ENCODE data around the gene DENR.

The DENR gene

DNA sequence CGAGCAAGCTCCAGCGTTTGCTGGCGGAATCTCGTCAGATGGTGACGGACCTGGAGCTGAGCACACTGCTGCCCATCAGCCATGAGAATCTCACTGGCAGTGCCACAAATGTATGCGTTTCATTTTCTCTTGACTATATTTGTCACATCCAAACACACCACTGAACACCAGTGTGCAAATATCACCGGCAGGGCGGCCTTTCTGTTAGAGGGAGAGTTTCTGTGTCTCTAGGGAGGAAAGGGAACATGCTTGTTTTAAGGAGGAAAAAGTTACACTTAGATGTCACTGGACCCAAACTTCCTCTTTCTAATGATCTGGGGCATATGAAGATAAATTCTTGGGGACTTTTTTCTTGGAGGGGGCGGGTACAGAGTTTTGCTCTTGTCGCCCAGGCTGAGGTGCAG is 60.7 kb downstream of the DENR start:
- DNase-seq (ENCODE audit: low read depth in 2 of 3, low spot score in 2 of 3): no peak

DNA sequence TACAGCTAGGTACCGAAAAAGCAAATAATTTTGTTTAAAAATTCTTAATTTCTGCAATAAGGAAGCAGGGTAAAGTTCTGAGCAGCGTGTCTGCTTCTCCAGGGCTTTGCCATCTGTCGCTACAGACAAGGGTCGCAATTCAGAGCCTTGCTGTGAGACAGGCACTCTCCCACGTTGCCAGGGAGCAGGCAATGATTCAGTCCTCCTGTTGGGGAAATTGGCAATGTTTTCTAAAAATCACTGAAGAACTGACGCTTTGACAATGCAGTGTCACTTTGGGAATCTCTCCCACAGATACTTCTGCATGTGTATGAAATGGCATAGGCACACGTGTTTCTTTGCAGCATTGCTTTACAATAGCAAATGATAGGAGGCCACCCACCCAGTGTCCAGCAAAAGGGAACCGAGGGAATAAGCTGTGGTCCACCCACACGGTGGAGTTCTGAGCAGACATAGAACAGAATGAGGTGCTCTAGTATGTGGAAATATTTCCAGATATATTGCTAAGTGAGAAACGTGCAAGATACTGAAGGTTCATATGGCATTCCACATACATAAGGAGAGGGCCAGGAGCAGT is 66.7 kb downstream of the DENR start:
- DNase-seq (ENCODE audit: low read depth in 2 of 3, low spot score in 2 of 3): no peak

DNA sequence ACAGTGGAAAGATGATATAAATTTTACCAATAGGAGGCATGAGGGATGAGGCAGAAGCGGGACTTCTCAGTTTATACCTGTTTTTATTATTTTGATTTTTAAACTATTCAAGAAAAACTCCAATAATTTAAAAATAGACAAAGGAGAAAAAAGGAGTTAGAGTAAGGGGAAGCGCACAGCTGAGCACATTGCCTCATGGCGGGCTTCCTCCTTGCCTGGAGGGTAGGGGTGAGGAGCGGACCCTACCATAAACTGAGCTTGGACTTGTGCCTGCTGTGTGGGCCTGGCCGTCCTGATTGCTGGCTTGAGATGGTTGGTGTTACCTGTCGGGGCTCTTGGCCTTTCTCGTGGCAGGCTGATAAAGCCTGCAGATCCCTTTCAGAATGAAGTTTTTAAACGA is 67.5 kb downstream of the DENR start:
- DNase-seq (ENCODE audit: low read depth in 2 of 3, low spot score in 2 of 3): no peak
